ENCODE data around the gene P2RX1.
A peak's percentile ranks its signal among the peaks of the same experiment; 100 is the strongest.

Gene P2RX1

DNA sequence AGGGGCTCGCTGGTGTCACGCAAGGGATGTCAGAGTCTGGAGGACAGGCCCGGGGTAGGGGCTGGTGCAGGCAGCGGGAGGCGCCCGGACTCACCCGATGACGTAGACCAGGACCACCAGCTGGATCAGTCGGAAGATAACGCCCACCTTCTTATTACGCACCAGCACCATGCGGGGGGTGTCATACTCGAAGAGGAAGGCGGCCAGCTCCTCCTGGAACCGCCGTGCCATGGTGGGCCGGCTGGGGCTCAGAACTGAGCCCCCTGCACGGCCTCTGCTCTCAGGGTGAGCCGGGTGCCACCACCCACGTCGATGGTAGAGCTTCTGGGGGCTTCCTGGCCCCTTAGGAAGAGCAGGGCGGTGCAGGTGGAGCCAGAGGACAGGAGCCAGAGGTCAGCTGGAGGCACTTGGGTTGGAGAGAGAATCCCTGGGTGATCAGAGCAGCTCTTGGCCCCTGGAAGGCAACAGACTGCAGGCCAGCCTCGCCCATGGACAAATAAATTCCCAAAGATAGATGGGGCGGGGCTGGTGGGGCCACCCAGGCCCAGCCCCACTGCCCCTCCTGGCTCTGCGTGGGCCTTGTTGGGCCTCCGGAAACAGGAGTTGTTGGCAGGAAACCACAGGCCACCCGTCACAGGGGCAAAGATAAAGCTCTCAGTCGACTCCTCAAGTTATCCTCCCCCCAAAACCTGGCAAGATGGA, at the start of gene P2RX1:
Gene P2RX1, minus strand, starts transcription at position 471 of the 702 bp plus-strand sequence. Its CDS starts 240 bp downstream, at position 231.
- no peak for DNase-seq (ENCODE audit: low read depth in 4 of 4, low spot score in 1 of 4)

DNA sequence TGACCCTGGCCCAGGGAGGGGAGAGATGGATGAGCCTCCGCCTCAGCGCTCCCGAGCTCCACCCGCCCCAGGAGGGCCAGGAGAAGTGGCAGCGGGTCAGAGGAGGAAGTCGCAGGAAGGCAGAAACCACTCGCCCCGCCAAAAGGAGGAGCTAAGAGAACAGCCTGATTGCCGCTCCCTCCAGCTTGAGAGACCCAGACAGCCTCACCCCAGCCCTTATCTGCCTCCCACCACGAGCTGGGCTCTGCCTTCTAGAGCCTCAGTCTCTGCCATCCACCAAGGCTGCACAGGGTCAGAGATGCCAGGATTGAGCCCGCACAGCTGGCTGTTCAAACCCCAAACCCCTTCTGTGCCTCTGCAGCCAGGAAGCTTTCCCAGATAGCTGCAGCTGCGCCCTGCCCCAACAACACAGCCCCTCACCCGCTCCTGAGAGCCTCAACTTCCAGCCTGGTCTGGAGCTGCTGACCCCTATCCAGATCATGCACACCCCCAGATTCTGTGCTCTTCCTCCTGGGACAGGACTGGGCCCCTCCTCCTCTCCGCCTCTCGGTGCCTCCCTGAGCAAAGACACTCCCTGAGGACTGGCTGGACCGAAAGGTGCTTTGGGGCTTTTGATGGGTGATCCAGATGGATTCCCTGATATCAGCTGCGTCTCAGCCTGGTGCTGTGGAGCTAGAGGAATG, 49.0 kb upstream of the P2RX1 start:
- DNase-seq (ENCODE audit: low read depth in 4 of 4, low spot score in 1 of 4), result peak in 3 of 4 experiments; percentile 34 to 57 (median 47)

DNA sequence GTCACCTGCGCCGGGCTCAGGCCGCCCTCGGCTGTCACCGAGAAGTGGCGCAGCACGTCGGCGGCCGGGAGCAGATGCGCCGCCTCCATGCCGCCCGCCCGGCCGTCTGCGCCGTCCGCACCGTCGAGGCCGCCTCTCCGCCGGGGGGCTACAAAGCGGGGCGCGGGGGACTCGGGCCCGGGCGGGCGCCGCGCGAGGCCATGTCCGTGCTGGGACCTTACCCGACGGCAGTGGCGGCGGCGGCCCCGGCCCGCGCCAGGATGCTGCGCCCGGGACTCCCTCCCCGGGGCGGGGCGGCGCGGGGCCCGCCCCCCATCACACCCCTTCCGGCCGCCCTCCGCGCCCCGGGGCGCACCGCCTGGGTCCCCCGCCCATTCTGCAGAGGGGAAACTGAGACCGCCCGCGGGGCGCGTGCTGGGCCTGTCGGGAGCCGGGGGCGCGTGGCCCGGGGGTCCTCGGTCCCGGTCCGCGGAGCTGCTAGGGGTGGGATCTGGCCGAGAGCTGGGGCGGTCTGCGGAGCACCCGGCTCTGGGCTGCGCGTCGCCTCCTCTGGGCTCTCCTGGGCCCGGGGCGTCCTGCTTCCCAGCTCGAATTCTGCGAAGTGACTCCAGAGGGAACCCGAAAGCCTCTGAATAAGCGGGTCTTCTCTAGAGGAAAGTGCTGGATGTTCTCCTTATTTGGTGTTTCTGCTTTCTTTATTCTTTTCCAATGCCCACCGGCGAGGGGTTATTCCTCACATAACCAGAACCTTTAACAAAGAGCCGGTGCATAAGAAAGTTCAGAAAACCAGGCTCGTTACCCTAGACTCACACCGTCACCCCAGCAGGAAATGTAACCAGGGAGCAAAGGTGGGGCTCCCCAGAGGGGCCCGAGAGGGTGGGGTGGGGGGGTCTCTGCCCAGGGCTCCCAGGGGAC, 48.2 kb upstream of the P2RX1 start, which contains the start of gene ATP2A3:
Gene ATP2A3, minus strand, starts transcription at position 235 of the 915 bp plus-strand sequence. Its CDS starts 146 bp downstream, at position 89.
- DNase-seq (ENCODE audit: low read depth in 4 of 4, low spot score in 1 of 4), result peak in 3 of 4 experiments; percentile 47 to 65 (median 54)

DNA sequence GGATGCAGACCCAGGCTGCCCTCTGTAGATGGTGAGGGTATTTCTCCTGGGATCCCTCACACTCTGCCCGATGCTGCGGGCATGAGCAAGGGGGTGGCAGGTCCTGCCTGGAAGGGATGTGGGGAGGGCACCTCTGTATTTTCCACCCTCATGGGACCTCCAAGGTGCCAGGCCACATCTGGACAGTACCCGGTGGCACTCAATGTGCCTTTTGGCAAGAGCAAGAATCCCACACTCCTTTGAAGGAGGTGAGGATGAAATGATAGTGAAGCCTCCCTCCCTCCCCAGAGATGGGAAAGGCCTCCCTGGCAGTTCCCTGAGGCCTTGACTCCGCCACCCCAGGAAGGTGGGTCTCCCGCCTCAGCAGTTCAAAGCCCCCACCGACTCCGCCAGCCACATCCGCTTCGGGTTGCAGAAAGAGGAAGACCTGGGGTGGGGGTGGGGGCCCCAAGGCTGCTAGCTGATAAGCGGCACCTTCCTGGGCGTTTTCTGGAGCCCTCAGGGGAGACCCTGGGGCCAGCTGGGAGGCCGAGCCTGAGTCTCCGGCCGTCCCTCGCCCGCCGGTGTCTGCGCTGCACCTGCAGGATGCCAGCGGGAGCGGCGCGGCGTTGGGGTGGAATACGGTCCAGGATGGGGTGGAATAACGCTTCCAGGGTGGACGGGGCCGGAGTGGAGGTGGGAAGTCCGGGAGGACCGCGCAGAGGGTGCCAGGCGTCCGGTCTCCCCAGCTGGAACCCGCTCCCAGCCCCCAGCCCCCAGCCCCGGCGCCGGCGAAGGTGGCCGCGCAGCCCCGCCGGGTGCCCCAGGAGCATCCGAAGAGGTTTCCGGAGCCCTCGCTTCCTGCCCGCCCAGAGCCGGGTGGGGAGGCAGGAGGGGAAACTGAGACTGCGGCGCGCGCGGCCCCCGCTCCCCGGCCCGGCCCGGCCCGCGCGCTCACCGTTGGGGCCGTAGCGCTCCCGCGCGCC, 47.3 kb upstream of the P2RX1 start:
- DNase-seq (ENCODE audit: low read depth in 4 of 4, low spot score in 1 of 4), result peak in 2 of 4 experiments; percentile 29 to 57

DNA sequence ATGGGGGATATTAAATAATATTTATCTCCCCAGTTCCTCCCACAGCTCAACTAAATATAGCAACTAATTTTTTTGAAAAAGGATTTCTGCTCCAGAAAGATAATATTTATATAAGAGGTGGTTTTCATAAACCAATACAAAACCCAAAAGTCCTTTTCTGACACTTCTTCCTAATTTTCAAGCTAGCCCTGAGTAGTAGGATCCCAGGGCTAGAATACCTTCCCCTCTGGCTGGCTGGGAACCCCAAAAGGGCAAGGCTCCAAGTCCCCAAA, 46.6 kb upstream of the P2RX1 start:
- no peak for DNase-seq (ENCODE audit: low read depth in 4 of 4, low spot score in 1 of 4)

DNA sequence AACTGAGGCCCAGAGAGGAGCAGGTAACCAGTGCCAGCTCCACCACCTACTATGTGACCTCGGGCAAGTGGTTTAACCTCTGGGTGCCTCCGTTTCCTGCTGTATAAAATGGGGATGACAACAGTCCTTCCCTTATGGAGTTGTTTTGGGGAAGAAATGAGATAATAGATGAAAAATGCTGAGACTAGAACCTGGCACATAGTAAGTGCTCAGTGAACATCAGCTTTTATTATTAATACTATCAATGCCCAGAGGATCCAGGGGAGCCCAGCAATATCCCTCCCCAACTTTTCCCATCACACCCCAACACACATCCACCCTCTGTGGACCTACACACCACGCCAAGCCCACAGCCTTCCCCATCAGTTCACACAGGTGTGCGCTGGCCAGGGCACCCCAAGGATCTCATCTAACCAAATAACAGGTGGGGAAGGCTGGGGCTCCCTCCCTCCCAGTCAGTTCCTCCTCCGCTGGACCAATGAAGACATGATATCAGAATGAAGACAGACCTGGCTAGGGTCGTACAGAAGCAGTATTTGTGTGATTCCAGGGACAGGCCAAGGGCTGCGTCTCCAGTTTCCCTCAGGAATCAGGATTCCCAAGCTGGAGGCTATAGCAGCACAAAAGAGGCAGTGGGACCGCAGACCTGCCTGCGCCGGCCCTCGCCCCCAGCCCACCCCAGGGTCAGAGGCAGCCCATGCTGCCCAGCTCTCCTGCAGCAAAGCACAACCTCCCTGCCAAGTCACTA, 46.1 kb upstream of the P2RX1 start:
- no peak for DNase-seq (ENCODE audit: low read depth in 4 of 4, low spot score in 1 of 4)

DNA sequence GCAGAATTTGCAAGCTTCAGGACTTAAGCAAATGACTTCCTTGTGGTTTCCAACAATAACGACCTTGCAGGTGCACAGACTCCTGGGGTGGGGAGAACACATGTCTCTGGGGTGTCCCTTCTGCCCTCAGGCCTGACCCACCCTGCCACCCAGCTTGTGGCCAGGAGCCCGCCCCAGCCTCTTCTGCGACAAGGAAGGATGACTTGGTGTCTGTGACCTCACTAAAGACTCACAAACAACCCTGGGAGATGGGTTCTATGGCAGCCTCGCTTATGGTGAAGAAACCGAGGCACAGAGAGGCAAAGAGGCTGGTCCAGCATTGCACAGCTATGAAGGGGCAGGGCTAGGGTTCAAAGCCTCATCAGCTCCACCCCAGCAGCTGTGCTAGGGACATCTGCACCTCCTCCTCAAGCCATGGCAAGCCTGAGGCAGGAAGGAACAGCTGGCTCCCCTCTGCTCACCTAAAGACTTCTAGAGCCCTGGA, 45.3 kb upstream of the P2RX1 start:
- no peak for DNase-seq (ENCODE audit: low read depth in 4 of 4, low spot score in 1 of 4)

DNA sequence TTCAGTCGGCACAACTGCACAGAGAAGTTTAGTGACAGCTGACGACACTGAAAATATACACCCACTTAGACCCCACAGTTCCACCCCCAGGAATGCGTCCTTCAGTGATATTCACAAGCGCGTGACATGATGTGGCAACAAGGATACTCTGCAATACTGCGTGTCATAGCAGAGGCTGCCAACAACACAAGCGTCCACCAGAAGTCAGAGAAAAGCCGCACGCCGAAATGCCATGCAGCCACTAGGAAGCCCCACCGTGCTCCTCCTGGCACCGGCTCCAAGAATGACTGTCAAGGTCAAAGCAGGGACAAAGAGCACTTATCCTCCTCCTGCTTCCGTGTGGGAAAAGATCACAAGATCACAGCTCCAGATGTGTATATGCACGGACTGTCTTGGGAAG, 44.5 kb upstream of the P2RX1 start:
- DNase-seq (ENCODE audit: low read depth in 4 of 4, low spot score in 1 of 4), result no peak

DNA sequence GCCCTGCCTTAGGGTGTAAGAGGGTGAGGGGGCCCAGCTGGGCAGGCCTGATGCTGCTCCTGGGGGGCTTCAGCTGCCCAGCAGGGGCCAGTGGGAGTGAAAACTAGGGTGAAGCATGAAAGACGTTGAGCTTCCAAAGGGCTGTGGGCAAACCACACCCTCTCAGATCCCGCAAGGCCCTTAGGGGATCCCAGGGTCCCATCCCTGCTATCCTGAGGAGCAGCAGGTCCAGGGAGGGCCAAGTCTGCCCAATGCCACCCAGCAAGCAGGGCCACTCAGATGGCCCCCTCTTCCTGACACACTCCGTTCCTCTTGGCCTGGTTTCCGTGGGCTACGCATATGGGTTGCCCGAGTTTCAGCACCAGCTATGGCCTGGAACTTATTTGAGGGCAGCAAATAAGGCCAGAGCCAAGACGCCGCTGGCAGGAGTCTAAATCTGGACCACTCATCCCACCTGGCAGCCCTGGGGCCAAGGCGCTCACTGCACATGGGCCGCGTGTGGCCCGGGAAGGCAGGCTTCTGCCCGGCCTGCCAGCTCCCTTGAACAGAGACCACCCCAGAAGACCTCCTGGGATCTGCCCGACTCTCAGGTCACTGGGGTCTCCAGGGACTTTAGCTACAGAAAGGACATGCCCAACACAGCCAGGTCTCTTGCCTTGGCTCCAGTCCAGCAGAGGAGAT, 43.8 kb upstream of the P2RX1 start:
- DNase-seq (ENCODE audit: low read depth in 4 of 4, low spot score in 1 of 4), result no peak

DNA sequence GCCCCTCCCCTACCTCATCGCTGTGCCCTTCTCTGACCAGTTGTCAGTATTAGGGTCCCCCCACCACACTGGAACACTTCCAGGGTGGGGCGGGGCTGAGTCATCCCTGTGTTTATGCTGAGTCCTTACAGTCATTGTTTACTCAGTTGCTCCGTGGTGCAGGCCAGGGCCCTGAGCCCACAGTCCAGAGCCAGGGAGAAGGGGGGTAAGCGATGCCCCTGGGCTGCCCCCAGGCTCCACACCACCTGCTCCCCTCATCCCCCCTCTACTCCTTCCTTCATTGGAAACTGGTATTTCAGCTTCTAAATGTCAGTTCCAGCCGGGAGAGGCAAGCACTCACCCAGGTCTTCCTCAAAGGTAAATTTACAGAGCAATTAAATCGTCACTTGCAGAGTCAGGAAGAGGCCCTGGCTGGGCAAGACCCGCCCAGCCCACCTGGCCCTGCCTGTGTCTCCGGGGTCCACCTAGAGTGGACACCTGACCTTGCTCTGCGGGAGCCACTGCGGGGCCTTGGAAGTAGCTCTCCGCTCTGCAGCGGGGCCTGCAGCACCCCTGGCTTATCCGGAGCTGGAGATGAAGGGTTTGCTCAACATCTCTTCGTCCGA, 43.1 kb upstream of the P2RX1 start:
- DNase-seq (ENCODE audit: low read depth in 4 of 4, low spot score in 1 of 4), result no peak

DNA sequence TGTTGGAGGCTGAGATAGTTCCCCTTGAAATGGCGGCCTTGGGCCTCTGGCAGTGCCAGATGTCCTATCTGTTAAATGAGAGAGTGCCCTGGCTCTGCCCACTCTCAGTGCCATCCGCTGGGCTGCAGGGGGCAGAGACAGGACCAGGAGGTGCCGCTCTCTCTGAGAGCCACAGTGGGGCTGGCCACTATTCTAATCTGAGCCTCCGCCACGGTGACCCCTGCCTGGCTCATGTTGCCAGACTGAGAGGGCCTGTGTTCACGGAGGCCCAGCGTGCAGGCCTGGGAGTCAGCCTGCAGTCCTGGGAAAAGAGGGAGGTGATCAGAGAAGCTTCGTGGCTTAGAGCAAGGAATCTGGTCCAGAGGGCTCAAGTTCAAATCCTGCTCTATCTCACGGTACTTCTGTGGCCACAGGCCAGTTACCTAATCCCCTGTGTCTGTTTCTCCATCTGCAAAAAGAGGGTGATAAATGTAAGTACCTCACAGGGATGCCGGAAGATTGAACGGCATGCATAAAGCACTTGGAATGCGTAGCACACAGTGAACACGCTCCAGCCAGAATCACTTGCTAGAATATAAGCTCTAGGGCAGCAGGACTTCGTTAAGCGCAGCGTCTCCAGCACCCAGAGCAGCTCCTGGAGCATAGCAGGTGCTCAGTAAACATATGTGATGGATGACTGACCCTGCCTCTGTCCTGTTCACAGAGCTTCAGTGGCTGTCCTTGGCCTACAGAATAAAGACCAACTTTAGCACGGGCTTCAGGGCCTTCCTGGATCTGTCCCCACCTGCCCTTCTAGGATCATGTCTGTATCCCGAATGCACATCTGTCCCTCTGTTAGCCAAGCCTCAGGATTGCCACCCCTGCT, 41.7 kb upstream of the P2RX1 start:
- DNase-seq (ENCODE audit: low read depth in 4 of 4, low spot score in 1 of 4), result no peak

DNA sequence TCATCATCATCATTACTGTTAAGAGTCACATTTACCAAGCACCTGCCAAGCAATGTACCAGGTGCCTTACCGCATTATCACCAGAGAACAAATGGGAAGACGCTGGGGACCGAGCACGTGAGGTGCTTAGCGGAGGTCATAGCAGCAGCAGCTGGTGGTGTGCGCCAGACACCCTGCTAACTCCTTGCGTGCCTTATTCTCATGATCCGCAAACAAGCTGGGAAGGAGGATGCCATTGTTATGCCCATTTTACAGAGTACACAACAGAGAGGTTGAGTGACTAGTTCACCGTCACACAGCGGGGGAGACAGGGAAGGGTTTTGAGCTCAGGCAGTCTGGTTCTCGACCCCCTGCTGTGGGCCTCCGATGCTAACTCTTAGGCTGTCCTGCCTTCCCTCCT, 40.7 kb upstream of the P2RX1 start:
- DNase-seq (ENCODE audit: low read depth in 4 of 4, low spot score in 1 of 4), result no peak

DNA sequence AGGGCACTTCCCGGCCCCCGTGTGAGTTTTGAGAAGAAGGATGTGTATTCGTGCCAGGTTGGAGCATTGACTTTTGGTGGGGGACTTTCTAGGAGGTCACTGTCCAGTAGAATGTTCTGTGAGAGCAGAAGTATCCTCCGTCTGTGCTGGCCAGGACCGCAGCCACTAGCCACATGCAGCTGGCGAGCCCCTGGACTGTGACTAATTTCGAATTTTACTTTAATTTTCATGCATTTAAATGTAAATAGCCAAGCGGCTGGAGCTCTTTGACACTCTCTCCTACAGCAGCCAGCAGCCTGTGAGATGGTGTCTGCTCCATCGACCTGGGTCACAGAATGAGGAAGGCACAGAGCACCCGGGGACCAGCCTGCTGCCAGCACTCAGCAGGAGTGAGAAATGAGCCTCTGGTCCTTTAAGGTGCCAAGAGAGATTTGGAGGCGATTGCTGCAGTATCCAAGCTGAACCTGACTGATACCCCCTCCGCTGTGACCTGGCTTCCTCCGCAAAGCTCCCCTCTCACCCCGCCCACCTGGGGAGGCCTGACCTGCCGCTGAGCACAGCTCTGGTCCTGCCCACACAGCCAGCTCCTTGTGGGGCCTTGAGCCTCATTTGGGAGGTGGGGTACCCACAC, 40.2 kb upstream of the P2RX1 start:
- DNase-seq (ENCODE audit: low read depth in 4 of 4, low spot score in 1 of 4), result no peak

DNA sequence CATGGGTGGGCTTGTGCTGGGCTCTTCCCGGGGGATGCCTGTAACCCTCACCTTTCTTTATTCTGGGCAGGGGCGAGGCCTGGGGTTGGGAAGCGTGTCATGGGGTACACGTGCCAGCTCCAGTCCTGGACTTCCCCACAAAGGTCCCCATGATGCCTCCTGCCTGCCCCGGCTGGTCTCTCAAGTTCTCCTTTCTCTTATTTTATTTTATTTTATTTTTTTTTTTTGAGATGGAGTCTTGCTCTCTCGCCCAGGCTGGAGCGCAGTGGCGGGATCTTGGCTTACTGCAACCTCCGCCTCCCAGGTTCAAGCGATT, 39.4 kb upstream of the P2RX1 start:
- no peak for DNase-seq (ENCODE audit: low read depth in 4 of 4, low spot score in 1 of 4)

DNA sequence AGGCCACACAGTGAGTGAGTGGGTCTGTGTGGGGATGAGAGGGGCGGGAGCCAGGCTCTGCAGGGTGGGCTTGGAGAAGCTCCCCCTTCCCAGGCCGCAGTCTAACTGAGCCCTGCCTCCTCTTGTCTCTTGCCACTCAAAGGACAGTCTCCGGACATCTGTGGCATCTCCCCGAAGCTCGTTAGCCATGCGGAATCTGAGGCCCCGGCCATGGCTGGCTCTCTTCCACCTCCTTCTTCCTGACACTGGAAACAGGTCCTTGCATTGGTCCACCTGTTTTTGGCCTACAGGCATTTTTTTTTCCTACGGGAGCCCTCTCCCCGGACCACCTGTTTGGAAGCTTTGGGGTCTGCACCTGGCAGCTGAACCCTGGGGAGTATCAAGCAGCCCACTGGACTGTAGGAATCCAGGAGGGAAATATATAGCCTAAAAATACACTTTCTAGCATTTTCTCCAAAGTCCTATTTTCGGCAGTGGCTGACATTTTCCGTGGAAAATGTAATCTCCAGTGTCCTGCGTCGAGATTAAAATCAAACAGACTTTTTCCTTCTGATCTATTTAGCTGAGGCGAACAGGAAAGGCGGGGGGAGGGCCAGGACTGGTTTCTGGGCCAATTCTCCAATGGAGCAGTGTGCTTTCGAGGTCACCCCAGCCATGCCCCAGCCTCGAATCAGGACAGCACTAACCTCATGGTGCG, 38.9 kb upstream of the P2RX1 start:
- no peak for DNase-seq (ENCODE audit: low read depth in 4 of 4, low spot score in 1 of 4)

DNA sequence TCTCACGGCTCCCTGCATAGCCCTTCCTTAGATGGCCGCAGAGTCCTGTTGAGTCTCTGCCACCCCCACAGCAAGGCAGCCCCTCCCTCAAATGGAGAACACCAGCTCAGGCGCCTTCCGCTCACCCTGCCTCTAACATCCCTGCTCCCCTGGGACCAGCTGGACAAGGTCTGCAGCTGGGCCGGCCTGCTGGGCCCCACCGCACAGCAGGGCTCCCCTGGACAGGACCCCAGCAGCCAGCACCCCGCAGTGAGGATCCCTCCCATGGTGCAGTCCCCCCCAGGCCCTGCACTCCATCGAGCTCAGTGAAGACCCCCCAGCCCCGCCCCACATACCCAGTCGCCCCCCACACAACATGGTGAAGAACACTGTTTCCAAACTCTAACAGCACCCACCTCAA, 37.8 kb upstream of the P2RX1 start:
- no peak for DNase-seq (ENCODE audit: low read depth in 4 of 4, low spot score in 1 of 4)

DNA sequence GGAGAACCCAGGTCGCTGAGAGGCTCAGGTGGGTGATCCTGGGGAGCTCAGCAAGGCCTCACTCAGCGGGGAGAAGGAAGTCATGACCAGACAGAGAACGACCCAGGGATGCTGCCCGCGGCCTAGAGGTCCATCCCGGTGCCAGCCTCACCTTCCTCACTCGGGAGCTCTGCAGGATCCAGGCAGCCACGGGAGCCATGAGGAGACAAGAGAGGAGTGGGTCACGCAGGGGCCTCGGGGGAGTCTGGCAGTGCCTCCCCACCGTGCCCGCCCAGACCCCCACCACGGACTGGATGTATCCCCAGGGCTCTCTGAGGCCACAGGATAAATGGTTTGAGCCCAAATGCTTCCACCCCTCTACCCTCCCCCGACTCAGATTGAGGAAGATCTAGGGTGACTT, 37.3 kb upstream of the P2RX1 start:
- DNase-seq (ENCODE audit: low read depth in 4 of 4, low spot score in 1 of 4), result no peak
